Astrocyte (in vitro differentiated cells and primary cell): Measurements from ENCODE around the gene MEFV. TPM values are rescaled to one million over a fixed set of nuclear protein-coding genes. Genes with fewer than 3 reads are reported as not detected.
"Not testable (repeated sequence)": the region's sequence is repeated elsewhere in the genome, so short reads cannot be mapped to it uniquely, and the experiment has no call there.

ENCODE experiments used
- DNase-seq: peaks from one replicate; pipeline ENCODE4 v3.0.0-alpha.2; 2010; ENCODE audit warnings: low read depth
- FAIRE-seq: peaks from 2 replicates; lab custom pipeline; 2011; peaks lifted over from hg19 to GRCh38; lab: Jason Lieb, UNC
- H2AFZ ChIP-seq: 2 replicates; pipeline ENCODE4 v1.6.0; 2012; ENCODE audit warnings: low read depth, low read length, inconsistent platforms
- H3K27ac ChIP-seq: 2 replicates; pipeline ENCODE4 v1.5.1; 2011; ENCODE audit warnings: low read depth, low read length, inconsistent platforms
- H3K27me3 ChIP-seq: 2 replicates; pipeline ENCODE4 v1.6.0; 2011; ENCODE audit warnings: low read length, inconsistent platforms; ENCODE audit not compliant: insufficient read depth
- H3K36me3 ChIP-seq: 2 replicates; pipeline ENCODE4 v1.5.1; 2011; ENCODE audit warnings: low read length, inconsistent platforms; ENCODE audit not compliant: insufficient read depth
- H3K4me1 ChIP-seq: 2 replicates; pipeline ENCODE4 v1.5.1; 2011; ENCODE audit warnings: low read length, inconsistent platforms; ENCODE audit not compliant: insufficient read depth
- H3K4me2 ChIP-seq: 2 replicates; pipeline ENCODE4 v1.6.0; 2012; ENCODE audit warnings: low read length, inconsistent platforms
- H3K4me3 ChIP-seq: 2 replicates; pipeline ENCODE4 v1.5.1; 2011; ENCODE audit warnings: low read depth, mild to moderate bottlenecking, low read length, inconsistent platforms; ENCODE audit not compliant: insufficient read depth
- H3K79me2 ChIP-seq: 2 replicates; pipeline ENCODE4 v1.6.0; 2012; ENCODE audit warnings: mild to moderate bottlenecking, low read length, inconsistent platforms; ENCODE audit not compliant: insufficient read depth
- H3K9ac ChIP-seq: 2 replicates; pipeline ENCODE4 v1.6.0; 2012; ENCODE audit warnings: mild to moderate bottlenecking, low read length, inconsistent platforms
- H3K9me3 ChIP-seq: 2 replicates; pipeline ENCODE4 v1.5.1; 2012; ENCODE audit warnings: low read depth, mild to moderate bottlenecking, low read length, inconsistent platforms; ENCODE audit not compliant: insufficient read depth
- H4K20me1 ChIP-seq: 2 replicates; pipeline ENCODE4 v1.6.0; 2012; ENCODE audit warnings: low read length, inconsistent platforms; ENCODE audit not compliant: insufficient read depth
- H3K27ac Mint-ChIP-seq: one replicate; pipeline ENCODE4 v1.8.0; 2021; ENCODE audit warnings: mild to moderate bottlenecking, mixed read lengths; ENCODE audit not compliant: unreplicated experiment
- H3K27me3 Mint-ChIP-seq: one replicate; pipeline ENCODE4 v1.8.0; 2021; ENCODE audit warnings: low read depth, mixed read lengths; ENCODE audit not compliant: unreplicated experiment
- H3K36me3 Mint-ChIP-seq: one replicate; pipeline ENCODE4 v1.8.0; 2021; ENCODE audit warnings: low read depth, mixed read lengths; ENCODE audit not compliant: unreplicated experiment
- H3K4me1 Mint-ChIP-seq: one replicate; pipeline ENCODE4 v1.8.0; 2021; ENCODE audit warnings: low read depth, mixed read lengths; ENCODE audit not compliant: unreplicated experiment
- H3K4me3 Mint-ChIP-seq: one replicate; pipeline ENCODE4 v1.8.0; 2021; ENCODE audit warnings: mild to moderate bottlenecking, moderate library complexity, mixed read lengths; ENCODE audit not compliant: unreplicated experiment
- H3K9me3 Mint-ChIP-seq: one replicate; pipeline ENCODE4 v1.8.0; 2021; ENCODE audit warnings: mild to moderate bottlenecking, mixed read lengths; ENCODE audit not compliant: unreplicated experiment
- CTCF ChIP-seq: IDR thresholded peaks from 2 replicates; pipeline ENCODE4 v1.5.1; 2011; ENCODE audit warnings: low read depth, mild to moderate bottlenecking, inconsistent platforms, low read length, moderate library complexity; ENCODE audit not compliant: insufficient read depth
- EZH2 ChIP-seq: IDR thresholded peaks from 2 replicates; pipeline ENCODE4 v1.6.1; 2012; ENCODE audit warnings: mild to moderate bottlenecking, low read length, inconsistent platforms; ENCODE audit not compliant: insufficient read depth
- total RNA-seq: library from RNA; stranded (reverse); gene quantifications from 2 replicates; pipeline ENCODE4 v1.2.1, GENCODE V29; 2021

Gene MEFV
- total RNA-seq, 1 donor from 2014 or later, result not detected

- FAIRE-seq (no peak), DNase-seq (no peak)
- Mint-ChIP-seq H3K36me3 (no peaks in the 10 kb centered on the region), H3K4me1 (no peaks in the 10 kb centered on the region), H3K4me3 (no peak overlapping the region), H3K9me3 (peaks cover 2% of the 10 kb centered on the region), H3K27ac (no peak overlapping the region), H3K27me3 (peaks cover 25% of the 10 kb centered on the region)
- no peaks in the 10 kb centered on the region for H3K9me3 ChIP-seq
- no peaks in the 10 kb centered on the region for H4K20me1 ChIP-seq
- H3K27ac ChIP-seq, result no peak overlapping the region
- no peaks in the 10 kb centered on the region for H3K79me2 ChIP-seq
- H3K4me1 ChIP-seq, result peaks cover 2% of the 10 kb centered on the region
- H3K9ac ChIP-seq, result no peak overlapping the region
- H3K27me3 ChIP-seq, result peaks cover 8% of the 10 kb centered on the region
- H2AFZ ChIP-seq, result no peak overlapping the region
- no peaks in the 10 kb centered on the region for H3K36me3 ChIP-seq
- H3K4me3 ChIP-seq, result no peak overlapping the region
- TF ChIP-seq EZH2, result no peak
- TF ChIP-seq CTCF, result no peak
- H3K4me2 ChIP-seq, result no peak overlapping the region
These were observed 18.5 kb upstream of the MEFV start for GRCh38 chr16:3274947-3275346.

- H3K36me3 Mint-ChIP-seq, result no peaks in the 10 kb centered on the region
- FAIRE-seq (no peak), DNase-seq (peak; percentile 23)
- peaks cover 25% of the 10 kb centered on the region for H3K27me3 Mint-ChIP-seq
- peaks cover 2% of the 10 kb centered on the region for H3K9me3 Mint-ChIP-seq
- H3K4me3 Mint-ChIP-seq, result no peak overlapping the region
- Histone ChIP-seq H3K79me2 (no peaks in the 10 kb centered on the region), H3K4me2 (peak overlapping the region; percentile 22), H2AFZ (no peak overlapping the region), H4K20me1 (no peaks in the 10 kb centered on the region), H3K4me3 (no peak overlapping the region), H3K9ac (no peak overlapping the region), H3K36me3 (no peaks in the 10 kb centered on the region), H3K27me3 (peaks cover 8% of the 10 kb centered on the region), H3K9me3 (no peaks in the 10 kb centered on the region), H3K27ac (no peak overlapping the region), H3K4me1 (peaks cover 2% of the 10 kb centered on the region)
- no peak for TF ChIP-seq CTCF
- no peak for TF ChIP-seq EZH2
- no peaks in the 10 kb centered on the region for H3K4me1 Mint-ChIP-seq
- no peak overlapping the region for H3K27ac Mint-ChIP-seq
These were observed 18.1 kb upstream of the MEFV start for GRCh38 chr16:3274490-3274889.

GRCh38 chr16:3271281-3271680 is 14.8 kb upstream of the MEFV start:
- not testable (repeated sequence) for H3K9me3 Mint-ChIP-seq, H3K36me3 ChIP-seq, FAIRE-seq, H3K27ac Mint-ChIP-seq, H3K4me3 Mint-ChIP-seq, H4K20me1 ChIP-seq, H3K9me3 ChIP-seq, H3K4me2 ChIP-seq, DNase-seq, H2AFZ ChIP-seq, H3K27me3 ChIP-seq, H3K36me3 Mint-ChIP-seq, H3K27ac ChIP-seq, H3K4me3 ChIP-seq, H3K4me1 Mint-ChIP-seq, H3K4me1 ChIP-seq, H3K79me2 ChIP-seq, H3K9ac ChIP-seq
- peaks cover 15% of the 10 kb centered on the region for H3K27me3 Mint-ChIP-seq

- H3K27me3 ChIP-seq, H3K36me3 ChIP-seq, H3K4me3 Mint-ChIP-seq, H3K4me1 ChIP-seq, H3K27ac ChIP-seq, H4K20me1 ChIP-seq, H3K9me3 ChIP-seq, H3K9me3 Mint-ChIP-seq, FAIRE-seq, H3K36me3 Mint-ChIP-seq, H3K4me2 ChIP-seq, H3K4me3 ChIP-seq, H3K27ac Mint-ChIP-seq, H2AFZ ChIP-seq, DNase-seq, H3K79me2 ChIP-seq, H3K9ac ChIP-seq, H3K4me1 Mint-ChIP-seq: not testable (repeated sequence)
- peaks cover 14% of the 10 kb centered on the region for H3K27me3 Mint-ChIP-seq
These were observed 14.3 kb upstream of the MEFV start for GRCh38 chr16:3270718-3271117.
